HG02571 (cell line): ENCODE measurements around the gene TM9SF3.

Experiments used
- ATAC-seq: cut with Tn5 transposase; IDR thresholded peaks from one replicate; pipeline ENCODE4 v1.9.1; 2021; ENCODE audit warnings: mild to moderate bottlenecking, moderate library complexity; ENCODE audit not compliant: unreplicated experiment

Gene TM9SF3

GRCh38 chr10:96586419-96587263 is at the start of gene TM9SF3:
Gene TM9SF3, minus strand, starts transcription at chr10:96587012. Its CDS starts 177 bp downstream, at chr10:96586835.
- ATAC-seq: peak; percentile 80

GRCh38 chr10:96636551-96636950 is 49.7 kb upstream of the TM9SF3 start:
- ATAC-seq: no peak

DNA sequence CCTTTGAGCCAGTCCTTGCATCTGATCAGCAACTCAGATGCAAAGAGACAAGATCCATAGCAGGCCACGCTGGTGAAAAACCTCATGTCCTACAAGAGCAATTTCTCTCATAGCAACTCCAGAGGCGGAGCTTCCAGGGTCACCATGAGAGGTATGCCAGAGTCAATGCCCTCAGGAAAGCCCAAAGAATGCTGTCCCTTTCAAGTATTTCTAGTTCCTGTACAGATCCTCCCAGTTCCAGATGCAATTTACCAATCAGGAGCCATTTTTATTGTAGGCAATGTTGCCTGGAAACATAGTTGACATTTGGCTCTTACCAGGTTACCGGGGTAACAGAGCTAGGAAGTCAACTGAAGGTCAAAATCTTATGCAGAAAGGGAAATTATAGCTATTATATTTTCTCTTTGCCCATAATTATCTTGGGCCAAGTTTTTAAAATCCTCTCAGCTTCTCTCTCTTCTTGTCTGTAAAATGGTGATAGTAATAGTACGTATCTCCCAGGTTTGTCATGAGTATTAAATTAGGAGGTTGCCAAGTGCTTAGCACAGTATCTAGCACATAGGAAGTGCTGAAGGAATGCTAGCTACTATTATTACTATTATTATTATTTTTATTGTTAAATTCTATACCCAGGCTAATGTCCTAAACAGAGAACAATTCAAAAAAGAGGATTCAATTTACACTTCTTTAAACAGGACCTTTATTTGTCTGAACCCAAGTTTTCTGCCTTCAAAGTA is 46.3 kb upstream of the TM9SF3 start:
- no peak for ATAC-seq

GRCh38 chr10:96627292-96627691 is 40.5 kb upstream of the TM9SF3 start:
- no peak for ATAC-seq

- no peak for ATAC-seq
Measured at GRCh38 chr10:96626795-96627194, 40.0 kb upstream of the TM9SF3 start.

DNA sequence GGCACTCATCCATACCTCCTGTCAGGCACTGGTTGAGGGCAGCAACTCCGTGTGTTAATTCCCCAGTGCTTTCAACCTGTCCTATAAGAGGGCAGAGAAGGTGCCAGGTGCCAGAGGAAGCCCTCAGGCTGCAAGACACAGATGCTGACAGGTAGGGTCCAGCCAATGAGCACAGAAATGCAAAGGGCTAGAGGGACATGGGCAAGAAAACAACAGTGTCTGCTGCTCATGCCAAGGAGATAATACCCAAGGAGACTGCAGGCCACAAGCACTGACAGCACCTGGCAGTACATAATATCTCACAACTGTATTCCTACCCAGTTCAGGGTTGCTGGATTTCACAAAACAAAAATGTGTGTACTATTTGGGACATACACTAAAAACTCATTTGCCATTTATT is 38.4 kb upstream of the TM9SF3 start:
- ATAC-seq: no peak

DNA sequence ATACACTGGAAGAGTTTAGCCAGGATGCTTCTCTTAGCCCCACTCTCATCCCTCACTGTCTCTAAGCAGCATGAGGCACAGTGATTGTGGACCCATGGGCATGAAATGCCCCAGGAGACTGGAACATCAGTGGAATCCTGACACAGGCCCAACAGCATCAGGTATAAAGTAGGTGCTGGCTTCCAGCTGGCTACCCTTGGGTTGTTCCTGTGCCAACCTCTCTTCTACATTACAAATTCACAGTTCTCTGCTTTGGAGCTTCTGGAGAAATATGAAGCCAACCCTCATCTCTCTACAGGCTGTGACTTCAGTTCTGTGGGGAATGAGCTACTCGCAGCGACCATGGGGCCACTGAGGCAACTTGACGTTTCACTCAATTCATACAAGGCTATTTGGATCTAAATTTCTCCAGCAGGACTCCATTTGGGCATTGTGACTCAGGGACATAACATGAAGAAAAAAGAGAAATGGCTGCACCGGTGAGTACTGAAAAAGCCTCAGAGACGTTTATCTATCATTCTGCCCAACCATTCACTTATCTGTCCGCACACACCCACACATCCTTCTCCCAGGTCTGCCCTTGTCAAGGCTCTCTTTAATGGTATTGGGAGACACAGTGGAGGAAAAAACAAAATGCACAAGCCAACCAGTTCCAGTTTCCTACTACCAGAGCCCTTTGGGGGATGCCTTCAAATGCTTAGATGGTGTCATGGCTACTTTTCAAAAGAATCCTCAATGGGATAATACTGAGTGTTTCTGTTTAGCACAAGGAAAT is 35.4 kb upstream of the TM9SF3 start:
- ATAC-seq: no peak

GRCh38 chr10:96619796-96620773 is 33.3 kb upstream of the TM9SF3 start:
- no peak for ATAC-seq

DNA sequence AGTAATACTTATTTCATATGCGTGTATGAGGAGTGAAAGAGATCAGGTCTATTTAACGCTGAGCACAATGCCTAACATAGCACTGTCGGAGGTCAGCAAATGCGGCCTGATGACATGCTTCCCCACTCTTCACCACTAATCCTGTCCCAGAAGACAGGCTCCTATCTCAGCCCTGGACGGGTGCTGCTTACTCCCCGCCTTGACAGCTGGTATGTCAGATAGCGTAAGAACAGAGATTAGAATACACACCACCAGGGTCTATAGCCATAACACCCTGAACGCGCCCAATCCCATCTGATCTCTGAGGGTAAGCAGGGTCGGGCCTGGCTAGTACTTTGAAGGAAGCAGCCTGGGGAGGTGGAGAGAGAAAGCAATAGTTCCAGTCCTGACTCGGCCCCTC is 32.3 kb upstream of the TM9SF3 start:
- no peak for ATAC-seq

- ATAC-seq: no peak
Measured at GRCh38 chr10:96618653-96619052, 31.8 kb upstream of the TM9SF3 start.

GRCh38 chr10:96616961-96617360 is 30.1 kb upstream of the TM9SF3 start:
- no peak for ATAC-seq

DNA sequence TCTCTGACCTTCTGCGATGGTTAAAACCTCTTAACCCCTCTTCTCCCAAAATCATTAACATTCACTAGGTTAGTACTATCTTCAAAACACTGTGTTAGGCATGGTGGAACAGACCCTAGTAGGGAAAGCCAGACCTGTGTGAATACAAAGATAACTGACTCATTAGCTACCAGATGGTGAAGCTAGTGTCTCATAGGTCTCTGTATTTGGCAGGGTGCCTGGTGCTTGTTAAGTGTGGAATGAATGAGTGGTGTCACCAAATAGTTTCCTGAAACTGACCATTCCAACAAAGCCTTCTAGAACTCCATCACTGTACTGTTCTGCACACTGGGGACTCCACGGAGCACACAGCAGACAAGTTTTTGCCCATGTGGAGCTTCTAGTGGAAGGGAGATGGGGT is 27.7 kb upstream of the TM9SF3 start:
- ATAC-seq: no peak

DNA sequence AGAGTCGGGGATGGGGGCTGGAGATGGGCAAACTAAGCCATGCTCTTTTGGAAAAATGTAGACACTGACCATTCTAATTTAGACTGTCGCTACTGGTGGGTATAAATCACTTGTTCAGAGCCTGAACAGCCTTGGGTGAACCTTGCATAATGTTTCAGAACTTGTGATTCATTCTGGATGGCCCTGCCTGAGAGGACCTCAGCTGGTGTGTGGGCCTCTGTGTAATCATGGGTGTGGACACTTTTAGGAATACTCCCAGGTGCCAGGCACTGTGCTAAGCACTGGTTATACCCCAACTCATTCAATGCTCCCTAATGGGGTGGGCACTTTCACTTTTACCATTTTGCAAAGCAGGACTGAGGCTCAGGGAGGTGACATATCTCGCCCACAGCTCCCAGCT is 26.8 kb upstream of the TM9SF3 start:
- no peak for ATAC-seq

DNA sequence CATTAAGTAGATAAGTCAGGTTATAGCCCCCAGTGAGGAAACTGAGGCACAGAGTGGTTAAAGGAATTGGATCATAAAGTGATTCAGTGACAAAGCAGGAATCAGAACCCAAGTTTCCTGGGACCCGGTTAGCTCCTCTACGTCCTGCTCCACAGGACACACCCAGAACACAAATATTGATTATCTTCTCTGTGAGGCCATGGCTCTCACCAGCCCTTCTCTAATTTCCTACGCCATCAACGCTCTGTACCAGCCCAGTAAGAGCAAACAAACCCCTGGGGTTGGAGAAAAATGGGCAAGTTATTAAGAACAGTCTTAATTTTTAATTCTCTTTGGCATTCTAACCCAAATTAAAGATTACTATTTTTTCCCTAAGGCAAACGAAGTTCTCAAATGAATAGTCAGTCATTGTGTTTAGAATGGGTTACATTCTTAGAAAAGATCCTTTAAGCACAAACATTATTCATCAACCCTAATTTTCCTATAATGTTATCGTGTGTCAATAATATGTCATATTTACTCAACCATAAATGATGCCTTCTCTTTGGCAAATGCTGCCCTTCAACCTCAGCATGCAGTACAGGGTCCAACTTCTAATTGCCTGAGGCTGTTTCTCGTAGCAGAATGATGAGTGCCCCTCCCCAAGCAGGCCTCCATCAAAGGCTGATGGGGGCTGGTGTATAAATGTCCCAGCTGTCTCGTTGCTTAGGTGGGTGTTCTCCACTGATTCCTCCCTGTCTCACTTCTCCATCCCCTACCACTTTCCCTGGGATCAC is 25.4 kb upstream of the TM9SF3 start:
- no peak for ATAC-seq

DNA sequence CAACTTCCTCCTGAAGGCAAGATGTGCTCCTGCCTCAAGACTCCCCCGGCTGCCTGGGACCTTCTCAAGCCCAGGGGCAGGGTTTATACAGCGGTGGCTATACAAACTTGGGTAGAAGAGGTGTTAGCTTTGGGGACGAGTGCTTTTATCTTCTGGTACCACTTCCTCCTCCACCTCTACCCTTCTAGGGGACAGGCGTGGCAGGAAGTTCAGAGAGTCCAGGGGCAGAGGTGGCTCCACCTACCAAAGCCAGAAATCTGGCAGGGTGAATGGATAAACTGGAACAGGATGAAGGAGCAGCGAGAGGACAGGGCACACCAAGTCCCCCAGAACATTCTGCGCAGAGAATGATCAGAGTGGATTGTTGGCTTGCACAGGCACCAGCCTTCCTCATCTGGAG is 24.0 kb upstream of the TM9SF3 start:
- no peak for ATAC-seq

DNA sequence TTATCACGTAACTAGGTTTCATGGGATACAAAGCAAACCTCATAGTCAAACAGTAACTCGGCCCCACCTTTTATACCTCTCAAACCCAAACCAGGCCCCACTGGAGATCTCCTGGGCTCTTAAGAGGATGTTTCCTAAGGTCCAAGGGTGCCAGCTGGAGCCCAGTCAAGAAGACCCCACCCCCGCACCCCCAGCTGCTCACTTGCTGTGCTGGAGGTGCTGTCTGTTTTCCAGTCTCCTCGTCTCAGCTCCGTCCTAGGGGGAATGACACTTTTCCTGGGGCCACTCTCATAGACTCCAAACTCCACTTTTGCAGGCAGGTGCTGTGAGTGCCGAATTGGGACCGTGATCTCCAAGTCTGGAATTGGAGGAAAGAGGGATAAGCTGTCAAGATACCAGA is 22.7 kb upstream of the TM9SF3 start:
- no peak for ATAC-seq

- ATAC-seq: no peak
Measured at GRCh38 chr10:96608805-96609204, 22.0 kb upstream of the TM9SF3 start.

- no peak for ATAC-seq
Measured at GRCh38 chr10:96608262-96608661, 21.4 kb upstream of the TM9SF3 start.

GRCh38 chr10:96606946-96607345 is 20.1 kb upstream of the TM9SF3 start:
- ATAC-seq: no peak

DNA sequence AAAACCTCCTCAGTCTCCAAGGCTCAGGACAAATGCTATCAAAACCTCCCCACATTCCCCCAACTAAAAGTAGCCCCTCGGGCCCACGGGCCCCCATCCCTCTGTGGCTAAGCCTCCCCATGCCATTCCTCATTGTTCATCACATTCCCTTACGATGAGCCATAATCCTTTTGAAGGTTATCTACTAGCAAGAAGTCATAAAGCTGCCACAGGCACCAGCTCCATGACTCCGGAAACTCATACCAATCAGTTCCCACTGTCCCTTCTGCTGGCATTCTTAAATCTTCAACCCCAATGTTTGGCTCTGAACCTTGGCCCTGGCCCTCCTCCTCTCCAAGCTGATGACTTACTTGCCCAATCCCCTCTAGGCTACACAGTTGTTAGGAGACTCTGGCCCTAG is 19.4 kb upstream of the TM9SF3 start:
- no peak for ATAC-seq
